Mucosa of gallbladder (tissue), 1 donor: Measurements from ENCODE around the gene SORT1. TPM values are rescaled to one million over a fixed set of nuclear protein-coding genes. Genes with fewer than 3 reads are reported as not detected.

Experiments used
- DNase-seq: peaks from one replicate; pipeline ENCODE4 v3.0.0-alpha.2; 2020; ENCODE audit warnings: low spot score
- total RNA-seq: library from RNA; stranded (reverse); gene quantifications from one replicate; pipeline ENCODE4 v1.2.1, GENCODE V29; 2021
- donor health status: DM: no; HTN: no; CAD: no.

The SORT1 gene
- total RNA-seq, 1 donor from 2014 or later: 96.7 TPM

GRCh38 chr1:109274533-109275476 is 122.9 kb downstream of the SORT1 start:
- DNase-seq: peak; percentile 75

GRCh38 chr1:109273570-109274288 is 124.0 kb downstream of the SORT1 start:
- no peak for DNase-seq

- no peak for DNase-seq
These were observed 124.7 kb downstream of the SORT1 start for GRCh38 chr1:109272831-109273547.

- no peak for DNase-seq
These were observed 125.5 kb downstream of the SORT1 start for GRCh38 chr1:109272021-109272799.

- no peak for DNase-seq
These were observed 126.3 kb downstream of the SORT1 start for GRCh38 chr1:109271458-109271857.

GRCh38 chr1:109270623-109271317 is 126.9 kb downstream of the SORT1 start:
- DNase-seq: no peak

- no peak for DNase-seq
These were observed 127.6 kb downstream of the SORT1 start for GRCh38 chr1:109269981-109270622.

GRCh38 chr1:109269212-109269980 is 128.3 kb downstream of the SORT1 start:
- no peak for DNase-seq

GRCh38 chr1:109268431-109269211 is 129.1 kb downstream of the SORT1 start:
- DNase-seq: no peak

GRCh38 chr1:109267743-109268300 is 129.9 kb downstream of the SORT1 start:
- DNase-seq: no peak

- no peak for DNase-seq
These were observed 130.8 kb downstream of the SORT1 start for GRCh38 chr1:109266965-109267364.

GRCh38 chr1:109265741-109266330 is 131.9 kb downstream of the SORT1 start:
- no peak for DNase-seq

- no peak for DNase-seq
These were observed 132.7 kb downstream of the SORT1 start for GRCh38 chr1:109265016-109265415.

- DNase-seq: no peak
These were observed 133.4 kb downstream of the SORT1 start for GRCh38 chr1:109264379-109264755.

- peak; percentile 79 for DNase-seq
These were observed 133.9 kb downstream of the SORT1 start for GRCh38 chr1:109263597-109264378.

GRCh38 chr1:109263234-109263596 is 134.5 kb downstream of the SORT1 start:
- DNase-seq: no peak
